Naive thymus-derived CD8-positive, alpha-beta T cell (primary cell): ENCODE measurements around the gene CYSRT1. TPM values are rescaled to one million over a fixed set of nuclear protein-coding genes. Genes with fewer than 3 reads are reported as not detected.

Source experiments
- ATAC-seq, 2 donors: fragments of 150-1000 bp; cut with Tn5 transposase in 1 of 2; sonication (Bioruptor Pico), chemical (Tn5 transposase) in 1 of 2; 1 replicate in 1 of 2; 2 replicates in 1 of 2; pipeline ENCODE4 v1.10.0; 2021; ENCODE audit warnings: mild to moderate bottlenecking in 2 of 2, moderate library complexity in 2 of 2
- POLR2A ChIA-PET: fragments of 350-600 bp; sonication (Branson Sonifier 250); formaldehyde crosslinking; loops from one replicate; lab custom pipeline; 2021; ENCODE audit warnings: antibody characterized with exemption; lab: Charles Lee
- DNase-seq, 10 donors: peaks; one replicate each; pipeline versions ENCODE4 v3.0.0 to v3.0.0-alpha.2; 2020 to 2022
- H3K27ac Mint-ChIP-seq, 10 donors: one replicate each; pipeline ENCODE4 v1.8.0; 2020 to 2022; ENCODE audit warnings: mild to moderate bottlenecking in 10 of 10, mixed read lengths in 10 of 10, moderate library complexity in 4 of 10, inconsistent platforms in 1 of 10
- H3K27me3 Mint-ChIP-seq, 5 donors: one replicate each; pipeline ENCODE4 v1.8.0; 2021 to 2022; ENCODE audit warnings: mixed read lengths in 5 of 5
- H3K36me3 Mint-ChIP-seq, 3 donors: one replicate each; pipeline ENCODE4 v1.8.0; 2020 to 2022; ENCODE audit warnings: mixed read lengths in 3 of 3, mild to moderate bottlenecking in 2 of 3, inconsistent platforms in 1 of 3
- H3K4me1 Mint-ChIP-seq, 4 donors: one replicate each; pipeline ENCODE4 v1.8.0; 2021 to 2022; ENCODE audit warnings: mixed read lengths in 4 of 4
- H3K4me3 Mint-ChIP-seq, 10 donors: one replicate each; pipeline ENCODE4 v1.8.0; 2020 to 2022; ENCODE audit warnings: mild to moderate bottlenecking in 10 of 10, mixed read lengths in 10 of 10, moderate library complexity in 6 of 10, inconsistent platforms in 1 of 10
- H3K9me3 Mint-ChIP-seq, 9 donors: one replicate each; pipeline ENCODE4 v1.8.0; 2020 to 2022; ENCODE audit warnings: mixed read lengths in 9 of 9, mild to moderate bottlenecking in 3 of 9, inconsistent platforms in 1 of 9, moderate library complexity in 1 of 9
- polyA plus RNA-seq, 3 donors: library from polyadenylated mRNA; unstranded; fragments of 300-500 nt; fragmentation: Illumina TruSeq; gene quantifications; one replicate each; pipeline ENCODE4 v1.2.3, GENCODE V29; 2021
- total RNA-seq, 8 experiments: library from RNA in 2 of 8; stranded (reverse) in 2 of 8; gene quantifications; one replicate each; pipeline ENCODE4 v1.2.3 and lab custom pipeline; 2021 to 2026

The CYSRT1 gene
- total and polyA plus RNA-seq, 5 experiments from 2014 or later = 0.30 to 0.47 TPM; not detected in 3

GRCh38 chr9:137243626-137244485 lies 18.9 kb downstream of the CYSRT1 start:
- Mint-ChIP-seq H3K4me3 (peak overlapping the region in 4 of 10 donors; percentile 8 to 63 (median 26)), H3K4me1 (peaks cover 4 to 30% (median 22%) of the 10 kb centered on the region in 4 donors), H3K36me3 (peaks cover 0 to 10% (median 6%) of the 10 kb centered on the region in 3 donors), H3K27ac (peak overlapping the region in 2 of 10 donors; percentile 24 to 50), H3K9me3 (no peaks in the 10 kb centered on the region), H3K27me3 (peaks cover 0 to 3% (median 0%) of the 10 kb centered on the region in 5 donors)
- POLR2A ChIA-PET = interaction anchor here (0.6 to 8.9 kb wide), 4 partner anchors 12 to 158 kb away, joined by 5 to 139 read pairs (median 23); partner anchors contain the start of genes MAN1B1 and NELFB
- no peak for ATAC-seq
- no peak for DNase-seq

GRCh38 chr9:137244486-137245449 lies 19.8 kb downstream of the CYSRT1 start:
- Mint-ChIP-seq H3K36me3 (peaks cover 0 to 10% (median 6%) of the 10 kb centered on the region in 3 donors), H3K4me1 (peaks cover 2 to 23% (median 18%) of the 10 kb centered on the region in 4 donors), H3K9me3 (no peaks in the 10 kb centered on the region), H3K27me3 (peaks cover 0 to 3% (median 0%) of the 10 kb centered on the region in 5 donors), H3K4me3 (peak overlapping the region in 1 of 10 donors; percentile 58), H3K27ac (no peak overlapping the region)
- POLR2A ChIA-PET = interaction anchor here (0.6 to 8.9 kb wide), 3 partner anchors 11 to 848 kb away, joined by 4 to 139 read pairs (median 5); partner anchors contain the start of gene NELFB
- DNase-seq (no peak), ATAC-seq (no peak)

- POLR2A ChIA-PET = interaction anchor here (8.9 kb wide), 1 partner anchor 10 kb away, joined by 139 read pairs; the partner anchor contains the start of gene NELFB
- Mint-ChIP-seq H3K9me3 (no peaks in the 10 kb centered on the region), H3K36me3 (peaks cover 0 to 10% (median 6%) of the 10 kb centered on the region in 3 donors), H3K4me3 (peak overlapping the region in 1 of 10 donors; percentile 58), H3K27ac (no peak overlapping the region), H3K4me1 (peaks cover 2 to 21% (median 16%) of the 10 kb centered on the region in 4 donors), H3K27me3 (peaks cover 0 to 3% (median 0%) of the 10 kb centered on the region in 5 donors)
- DNase-seq = no peak
- no peak for ATAC-seq
These were observed 20.8 kb downstream of the CYSRT1 start for GRCh38 chr9:137245450-137246421.

- Mint-ChIP-seq H3K9me3 (no peaks in the 10 kb centered on the region), H3K4me1 (peaks cover 0 to 14% (median 11%) of the 10 kb centered on the region in 4 donors), H3K27me3 (no peaks in the 10 kb centered on the region), H3K36me3 (peaks cover 0 to 10% (median 6%) of the 10 kb centered on the region in 3 donors), H3K4me3 (no peak overlapping the region), H3K27ac (no peak overlapping the region)
- ATAC-seq = no peak
- POLR2A ChIA-PET = no interaction called here
- DNase-seq = no peak
These were observed 22.4 kb downstream of the CYSRT1 start for GRCh38 chr9:137247135-137247915.

- ATAC-seq (no peak), DNase-seq (no peak)
- no peaks in the 10 kb centered on the region for H3K27me3 Mint-ChIP-seq
- POLR2A ChIA-PET = interaction anchor here (0.7 kb wide), 1 partner anchor 36 kb away, joined by 4 read pairs; no protein-coding TSS in a partner anchor
- peaks cover 0 to 5% (median under 1%) of the 10 kb centered on the region in 3 donors for H3K36me3 Mint-ChIP-seq
- peaks cover 0 to 9% (median 6%) of the 10 kb centered on the region in 4 donors for H3K4me1 Mint-ChIP-seq
- H3K4me3 Mint-ChIP-seq = no peak overlapping the region
- no peaks in the 10 kb centered on the region for H3K9me3 Mint-ChIP-seq
- no peak overlapping the region for H3K27ac Mint-ChIP-seq
These were observed 22.9 kb downstream of the CYSRT1 start for GRCh38 chr9:137247916-137248175.

- ATAC-seq (no peak), DNase-seq (no peak)
- Mint-ChIP-seq H3K4me3 (no peak overlapping the region), H3K9me3 (no peaks in the 10 kb centered on the region), H3K36me3 (no peaks in the 10 kb centered on the region), H3K27ac (no peak overlapping the region), H3K27me3 (no peaks in the 10 kb centered on the region), H3K4me1 (peaks cover 4 to 6% (median 5%) of the 10 kb centered on the region in 4 donors)
- POLR2A ChIA-PET = interaction anchor here (1.5 kb wide), 1 partner anchor 10 kb away, joined by 7 read pairs; the partner anchor contains the start of gene TUBB4B
These were observed 25.6 kb downstream of the CYSRT1 start for GRCh38 chr9:137250329-137251193.

- H3K27me3 Mint-ChIP-seq = no peaks in the 10 kb centered on the region
- ATAC-seq (no peak), DNase-seq (no peak)
- H3K9me3 Mint-ChIP-seq = no peaks in the 10 kb centered on the region
- peaks cover 4 to 9% (median 7%) of the 10 kb centered on the region in 4 donors for H3K4me1 Mint-ChIP-seq
- H3K27ac Mint-ChIP-seq = peak within 1 kb of the TSS in 1 of 10 donors; percentile 40
- POLR2A ChIA-PET = interaction anchor here (1.5 kb wide), 1 partner anchor 11 kb away, joined by 7 read pairs; the partner anchor contains the start of gene TUBB4B
- no peaks in the 10 kb centered on the region for H3K36me3 Mint-ChIP-seq
- no peak within 1 kb of the TSS for H3K4me3 Mint-ChIP-seq
These were observed 26.2 kb downstream of the CYSRT1 start, which contains the start of gene STPG3 for GRCh38 chr9:137251194-137251461. STPG3 (plus strand) TSS chr9:137251286; CDS start chr9:137251287, 1 bp downstream.

- no peak for DNase-seq
- ATAC-seq = no peak
- Mint-ChIP-seq H3K9me3 (no peaks in the 10 kb centered on the region), H3K4me3 (no peak overlapping the region), H3K36me3 (peaks cover 0 to 3% (median 0%) of the 10 kb centered on the region in 3 donors), H3K27ac (peak overlapping the region in 1 of 10 donors; percentile 40), H3K27me3 (no peaks in the 10 kb centered on the region), H3K4me1 (peaks cover 4 to 15% (median 10%) of the 10 kb centered on the region in 4 donors)
- POLR2A ChIA-PET = interaction anchor here (0.6 to 8.2 kb wide), 3 partner anchors 10 to 193 kb away, joined by 3 to 139 read pairs (median 7); partner anchors contain the start of gene TUBB4B
These were observed 26.7 kb downstream of the CYSRT1 start for GRCh38 chr9:137251490-137252268.

GRCh38 chr9:137252555-137253506 lies 27.9 kb downstream of the CYSRT1 start:
- Mint-ChIP-seq H3K36me3 (peaks cover 0 to 3% (median 0%) of the 10 kb centered on the region in 3 donors), H3K4me3 (no peak overlapping the region), H3K27ac (no peak overlapping the region), H3K27me3 (no peaks in the 10 kb centered on the region), H3K4me1 (peaks cover 4 to 20% (median 12%) of the 10 kb centered on the region in 4 donors), H3K9me3 (no peaks in the 10 kb centered on the region)
- POLR2A ChIA-PET = interaction anchor here (0.6 to 8.2 kb wide), 2 partner anchors 11 to 121 kb away, joined by 4 to 139 read pairs; partner anchors contain the start of gene TUBB4B
- no peak for DNase-seq
- no peak for ATAC-seq
